GM18951 (cell line): ENCODE results near the gene MTM1.

Experiments used
- POLR2A ChIP-seq: IDR thresholded peaks from 4 replicates; pipeline ENCODE4 v1.6.1; 2011; ENCODE audit warnings: mild to moderate bottlenecking; ENCODE audit not compliant: insufficient read length, insufficient read depth; ENCODE audit errors: extremely low read depth
- in situ Hi-C: fragments of 300-500 bp; cut with MboI; formaldehyde crosslinking; loops from one replicate; pipeline ENCODE4 v1.12.0; 2022; ENCODE audit warnings: low sequenced_read_pairs, mixed read lengths, inconsistent platforms; ENCODE audit not compliant: unreplicated experiment

MTM1 gene

DNA sequence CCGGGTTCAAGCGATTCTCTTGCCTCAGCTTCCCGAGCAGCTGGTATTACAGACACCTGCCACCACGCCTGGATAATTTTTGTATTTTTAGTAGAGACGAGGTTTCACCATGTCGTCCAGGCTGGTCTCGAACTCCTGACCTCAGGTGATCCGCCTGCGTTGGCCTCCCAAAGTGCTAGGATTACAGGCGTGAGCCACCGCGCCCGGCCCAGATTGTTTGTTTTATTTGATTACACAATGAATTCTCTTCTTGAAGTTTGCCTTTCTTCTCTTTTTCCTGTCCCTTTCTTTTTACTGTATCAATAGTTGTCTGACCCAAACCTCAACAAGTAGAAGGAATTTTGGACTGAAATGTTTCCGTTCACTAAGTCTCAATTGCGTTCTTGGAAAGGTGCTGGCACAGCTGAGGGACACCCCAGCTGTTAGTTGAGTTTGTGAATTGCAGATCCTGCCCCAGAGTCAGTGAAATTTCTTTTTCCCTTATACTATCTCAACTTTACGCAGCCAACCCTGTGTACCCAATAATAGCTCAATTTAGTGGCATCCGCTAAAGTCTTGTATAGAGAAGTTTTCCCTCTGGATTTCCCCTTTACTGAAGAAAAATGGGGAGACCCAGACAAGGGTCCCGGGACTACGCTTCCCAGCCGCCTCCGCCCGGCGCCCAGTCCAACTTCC lies 639 bp upstream of the MTM1 start:
- no peak for TF ChIP-seq POLR2A
- in situ Hi-C loops: no loop called here

DNA sequence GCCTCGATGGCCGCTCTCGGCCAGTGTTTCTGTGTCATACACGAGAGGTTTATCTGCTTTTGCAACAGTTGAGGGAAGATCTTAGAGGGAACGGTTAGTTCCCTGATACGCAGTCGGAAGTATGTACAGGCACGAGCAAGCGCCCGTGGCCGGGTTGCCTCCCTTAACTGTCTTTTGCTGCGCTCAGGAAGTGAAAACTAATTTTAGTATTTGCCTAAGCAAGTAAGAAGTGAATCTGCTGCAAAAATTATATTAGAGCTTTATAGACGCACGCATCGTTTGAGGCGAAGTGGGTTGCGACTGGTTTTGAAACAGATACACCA lies 695 bp downstream of the MTM1 start:
- TF ChIP-seq POLR2A: no peak
- in situ Hi-C loops: no loop called here

DNA sequence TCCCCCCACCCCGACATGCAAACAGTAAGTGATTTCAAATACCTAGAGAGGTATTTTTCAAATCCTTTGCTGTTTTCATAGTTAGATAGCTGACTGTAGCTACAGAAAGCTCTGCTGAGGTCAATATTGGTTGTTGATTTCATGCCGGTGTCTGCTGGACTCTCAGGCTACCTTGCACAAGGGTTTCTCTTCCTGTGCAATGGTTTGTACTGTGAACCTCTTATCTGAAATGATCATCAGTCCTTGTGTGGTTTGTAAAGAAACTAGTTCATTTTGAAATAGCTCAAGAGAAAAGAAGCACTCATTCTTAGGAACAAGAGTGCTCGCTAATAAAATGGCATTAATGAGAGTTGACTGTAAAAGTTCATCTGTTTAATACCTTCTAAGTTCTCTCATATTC lies 2.1 kb downstream of the MTM1 start:
- no peak for TF ChIP-seq POLR2A
- in situ Hi-C loops: no loop called here

DNA sequence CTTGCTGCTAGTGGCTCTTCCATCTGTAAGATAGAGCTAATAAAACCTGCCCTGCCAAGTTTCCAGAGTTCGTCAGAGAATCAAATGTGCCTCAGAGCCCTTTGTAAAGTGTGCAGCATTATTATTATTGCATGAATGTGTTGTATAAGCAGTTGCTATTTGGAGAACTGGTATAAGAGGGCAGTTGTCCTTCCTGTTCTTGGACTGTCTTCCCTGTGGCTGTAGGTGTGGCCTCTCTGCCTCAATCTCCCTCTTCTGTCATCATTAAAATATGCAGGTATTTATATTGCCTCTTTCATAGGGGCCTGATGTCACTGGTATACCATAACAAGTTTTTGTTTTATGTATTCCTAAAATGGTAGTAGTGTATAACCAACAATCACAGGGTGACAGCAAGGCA lies 3.8 kb downstream of the MTM1 start:
- in situ Hi-C loops: no loop called here
- no peak for TF ChIP-seq POLR2A

DNA sequence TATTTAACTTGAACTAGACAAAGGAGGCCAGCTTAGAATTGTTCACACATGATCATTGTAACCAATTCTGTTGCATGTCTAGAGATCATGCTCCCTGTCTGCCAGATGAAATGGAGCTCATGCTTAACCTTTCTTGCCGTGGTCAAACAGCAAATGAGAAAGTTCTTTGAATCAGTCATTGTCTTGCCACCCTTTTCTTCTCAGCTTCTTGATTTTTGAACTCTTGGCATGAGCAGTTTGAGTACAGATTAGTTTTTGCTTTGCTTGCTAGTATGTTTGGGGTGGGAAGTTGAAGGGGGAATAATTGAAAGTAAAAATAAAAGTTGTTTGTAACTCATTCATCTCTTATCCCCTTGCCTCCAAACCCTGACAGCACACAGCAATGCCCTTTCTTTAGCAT lies 4.7 kb downstream of the MTM1 start:
- TF ChIP-seq POLR2A: no peak
- in situ Hi-C loops: no loop called here

DNA sequence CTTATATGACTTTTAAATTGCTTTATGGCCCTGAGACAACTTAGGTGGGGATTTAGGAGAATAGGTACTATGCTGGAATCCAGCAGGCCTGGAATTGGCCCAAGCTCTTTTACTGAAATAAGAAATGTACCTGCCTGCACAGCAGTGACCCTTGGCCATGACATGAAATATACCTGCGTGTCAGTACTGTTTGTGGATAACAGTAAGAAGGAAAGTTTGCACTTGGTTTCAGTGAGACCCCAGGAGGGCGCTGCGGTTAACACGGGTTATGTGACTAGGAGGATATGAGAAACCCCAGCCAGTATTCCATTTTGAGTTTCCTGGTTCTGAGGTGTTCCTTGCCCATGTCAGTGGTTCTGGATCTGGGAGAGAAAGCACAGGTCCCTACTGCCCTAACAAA lies 5.3 kb downstream of the MTM1 start:
- no peak for TF ChIP-seq POLR2A
- in situ Hi-C loops: no loop called here

DNA sequence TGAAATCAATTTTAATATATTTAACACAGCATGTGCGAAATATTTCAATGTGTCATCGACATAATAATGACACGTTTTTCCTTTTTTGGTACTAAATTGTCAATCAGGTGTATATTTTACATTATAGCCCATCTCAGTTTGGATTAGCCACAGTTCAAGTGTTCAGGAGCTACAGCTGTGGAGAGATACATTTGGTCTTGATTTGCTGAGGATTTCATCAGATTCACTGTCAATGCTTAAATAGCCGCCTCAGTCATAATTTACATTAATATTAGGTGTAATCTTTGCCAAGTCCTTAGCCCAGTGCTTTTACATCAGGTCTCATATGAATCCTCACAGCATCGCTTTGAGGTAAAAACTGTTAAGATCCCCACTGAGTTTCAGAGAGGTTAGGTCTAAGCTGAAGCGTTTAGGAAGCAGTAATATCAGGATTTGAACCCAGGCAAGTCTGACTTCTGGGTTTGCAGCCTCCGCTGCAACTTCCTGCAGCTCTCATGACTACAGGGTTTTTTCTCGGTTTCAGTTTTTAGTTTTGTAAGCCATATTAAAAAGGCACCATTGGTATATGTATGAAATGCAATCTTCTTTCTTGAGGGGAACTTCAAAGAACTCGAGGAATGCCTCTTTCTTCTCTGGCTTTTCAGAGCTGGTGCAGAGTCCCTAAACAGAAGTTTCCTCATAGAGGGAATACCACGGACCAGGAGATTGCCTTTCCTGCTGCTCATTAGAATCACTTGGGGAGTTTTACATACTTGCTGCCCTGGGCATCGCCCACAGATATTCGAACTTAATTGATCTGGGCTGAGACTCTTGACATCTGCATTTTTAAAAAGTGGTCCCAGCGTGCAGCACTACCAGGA lies 6.4 kb downstream of the MTM1 start:
- TF ChIP-seq POLR2A: no peak
- in situ Hi-C loops: loop anchor here (5.0 kb wide), 1 partner anchor 48 kb away; no protein-coding TSS in a partner anchor

DNA sequence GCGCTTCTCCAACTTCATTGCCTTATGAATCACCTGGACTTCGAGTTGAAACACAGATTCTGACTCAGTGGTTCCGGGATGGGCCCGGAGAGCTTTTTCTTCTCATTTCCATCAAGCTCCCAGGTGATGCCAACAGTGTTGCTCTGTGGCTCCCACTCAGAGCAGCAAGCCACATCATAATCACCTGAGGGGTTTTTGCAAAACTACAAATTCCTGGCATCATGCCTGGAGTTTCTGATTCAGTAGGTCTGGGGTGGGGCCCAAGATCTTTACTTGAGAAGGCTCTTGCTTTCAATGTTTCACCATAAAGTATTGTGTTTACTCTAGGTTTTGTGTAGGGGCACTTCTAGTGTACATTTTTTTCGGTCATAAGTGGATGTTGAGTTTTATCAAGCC lies 7.0 kb downstream of the MTM1 start:
- no peak for TF ChIP-seq POLR2A
- in situ Hi-C loops: loop anchor here (5.0 kb wide), 1 partner anchor 47 kb away; no protein-coding TSS in a partner anchor

DNA sequence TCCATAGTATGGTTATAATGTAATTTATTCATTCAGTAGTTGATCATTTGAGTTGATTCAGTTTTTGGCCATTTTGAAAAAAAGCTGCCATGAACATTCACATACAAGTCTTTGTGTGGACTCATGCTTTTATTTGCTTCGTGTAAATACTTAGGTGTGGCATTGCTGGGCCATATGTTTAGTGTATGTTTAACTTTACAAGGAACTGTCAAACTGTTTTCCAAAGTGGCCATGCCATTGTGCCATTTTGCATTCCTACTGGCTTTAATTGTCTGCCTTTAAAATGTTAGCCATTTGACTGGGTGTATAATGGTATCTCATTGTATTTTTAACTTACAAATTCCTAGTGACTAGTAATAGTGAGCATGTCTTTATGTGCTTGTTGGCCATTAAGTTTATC lies 8.8 kb downstream of the MTM1 start:
- in situ Hi-C loops: loop anchor here (5.0 kb wide), 1 partner anchor 45 kb away; no protein-coding TSS in a partner anchor
- TF ChIP-seq POLR2A: no peak

DNA sequence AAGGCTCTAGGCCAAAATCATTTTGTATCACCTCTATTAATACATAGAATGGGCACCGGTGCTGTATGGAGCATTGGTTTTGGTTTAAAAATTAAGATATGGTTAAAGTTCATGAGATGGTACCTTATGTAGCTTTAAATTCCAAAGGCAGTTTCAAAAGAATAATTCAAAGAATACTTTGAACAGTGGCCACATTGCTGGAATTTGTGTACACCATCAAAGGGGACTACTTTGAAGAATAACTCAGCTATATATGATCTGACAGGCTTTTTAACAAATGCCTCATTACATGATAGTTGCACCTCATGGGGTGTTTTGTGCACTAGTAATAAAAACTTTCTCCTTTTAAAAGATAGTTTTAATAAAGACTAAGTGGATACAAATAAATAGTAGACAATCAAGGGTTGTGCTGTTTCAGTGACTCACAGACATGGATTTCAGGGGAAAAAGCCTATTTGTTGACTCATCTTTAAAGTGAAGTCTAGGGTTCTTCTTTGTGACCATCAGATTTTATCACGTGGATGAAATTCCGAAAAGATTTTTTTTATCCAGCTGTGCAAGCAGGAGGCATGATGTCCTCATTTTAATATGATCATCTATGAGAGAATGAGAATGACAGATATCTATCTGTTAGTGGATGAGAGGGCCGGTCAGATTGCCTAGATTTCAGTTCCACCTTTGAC lies 12.8 kb downstream of the MTM1 start:
- no peak for TF ChIP-seq POLR2A
- in situ Hi-C loops: no loop called here

DNA sequence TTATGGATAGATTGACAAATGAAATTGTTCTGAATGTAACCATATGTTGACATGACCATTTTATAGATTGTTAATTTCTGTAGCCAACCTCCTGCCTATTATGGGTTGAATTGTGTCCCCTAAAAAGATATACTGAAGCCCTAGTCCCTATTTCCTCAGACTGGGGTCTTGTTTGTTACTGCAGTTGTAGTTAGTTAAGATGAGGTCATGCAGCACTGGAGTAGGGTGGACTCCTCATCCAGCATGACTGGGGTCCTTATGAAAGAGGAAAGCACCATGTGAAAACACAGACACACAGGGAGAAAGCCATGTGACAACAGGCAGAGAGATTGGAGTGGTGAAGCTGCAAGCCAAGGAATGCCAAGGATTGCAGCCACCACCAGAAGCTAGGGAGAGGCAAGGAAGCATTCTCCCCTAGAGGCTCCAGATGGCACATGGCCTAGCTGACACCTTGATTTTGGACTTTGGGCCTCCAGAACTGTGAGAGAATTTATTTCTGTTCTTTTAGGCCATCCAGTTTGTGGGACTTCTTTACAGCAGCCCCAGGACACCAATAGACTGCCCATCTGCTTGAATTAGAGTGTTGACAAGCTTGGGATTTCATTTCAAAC lies 14.0 kb downstream of the MTM1 start:
- in situ Hi-C loops: no loop called here

DNA sequence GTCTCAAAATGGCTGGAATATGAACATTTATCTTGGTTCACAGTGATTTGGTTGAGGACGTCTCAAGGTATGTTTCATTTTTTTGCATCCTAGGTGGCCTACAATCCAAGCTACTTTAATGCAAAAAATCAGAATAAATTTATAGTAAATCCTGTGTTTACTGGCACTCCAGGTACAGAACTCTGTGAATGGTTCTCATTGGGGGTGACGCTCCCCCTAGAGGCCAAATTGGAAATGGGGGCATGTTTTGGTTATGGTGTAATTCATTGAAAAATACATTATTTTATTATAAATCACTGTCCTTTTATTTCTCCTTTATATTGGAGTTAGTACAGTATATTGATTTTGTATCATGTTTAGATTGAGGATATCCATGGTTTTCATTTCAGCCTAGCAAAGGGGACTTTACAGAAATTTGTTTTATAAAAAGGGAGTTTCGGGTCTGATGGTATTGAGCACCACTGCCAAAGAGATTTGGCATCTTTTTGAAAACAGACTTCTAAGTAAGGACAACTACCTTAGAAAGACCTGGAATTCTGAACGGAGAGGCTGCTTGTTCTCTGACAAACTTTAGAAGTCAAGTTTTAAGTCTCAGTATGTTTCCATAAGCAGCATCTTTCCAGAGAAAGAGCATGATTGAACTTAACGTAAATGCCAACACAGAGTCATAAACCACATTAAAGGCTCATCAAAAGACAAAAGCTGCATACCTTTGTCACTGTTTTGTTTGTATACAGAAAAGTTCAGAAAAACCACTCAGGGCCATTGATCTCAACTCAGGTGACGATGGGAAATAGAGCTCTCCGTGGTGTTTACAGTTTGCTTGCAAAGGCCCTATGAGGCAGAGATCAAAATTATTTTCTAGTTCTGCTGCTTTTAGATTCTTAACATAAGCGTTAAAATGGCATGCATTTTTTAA lies 19.4 kb downstream of the MTM1 start:
- TF ChIP-seq POLR2A: no peak
- in situ Hi-C loops: no loop called here

More for the DNA sequence above, 14.0 kb downstream of the MTM1 start:
- no peak for TF ChIP-seq POLR2A
